ENCODE results near the gene TBXA2R. TPM values are rescaled to one million over a fixed set of nuclear protein-coding genes. Genes with fewer than 3 reads are reported as not detected.

Gene TBXA2R
- total and polyA plus RNA-seq, 2 donors (not counting 3 experiments of a cell fraction or from before 2014, with no cell fraction given), result 2.4 to 2.9 TPM

DNA sequence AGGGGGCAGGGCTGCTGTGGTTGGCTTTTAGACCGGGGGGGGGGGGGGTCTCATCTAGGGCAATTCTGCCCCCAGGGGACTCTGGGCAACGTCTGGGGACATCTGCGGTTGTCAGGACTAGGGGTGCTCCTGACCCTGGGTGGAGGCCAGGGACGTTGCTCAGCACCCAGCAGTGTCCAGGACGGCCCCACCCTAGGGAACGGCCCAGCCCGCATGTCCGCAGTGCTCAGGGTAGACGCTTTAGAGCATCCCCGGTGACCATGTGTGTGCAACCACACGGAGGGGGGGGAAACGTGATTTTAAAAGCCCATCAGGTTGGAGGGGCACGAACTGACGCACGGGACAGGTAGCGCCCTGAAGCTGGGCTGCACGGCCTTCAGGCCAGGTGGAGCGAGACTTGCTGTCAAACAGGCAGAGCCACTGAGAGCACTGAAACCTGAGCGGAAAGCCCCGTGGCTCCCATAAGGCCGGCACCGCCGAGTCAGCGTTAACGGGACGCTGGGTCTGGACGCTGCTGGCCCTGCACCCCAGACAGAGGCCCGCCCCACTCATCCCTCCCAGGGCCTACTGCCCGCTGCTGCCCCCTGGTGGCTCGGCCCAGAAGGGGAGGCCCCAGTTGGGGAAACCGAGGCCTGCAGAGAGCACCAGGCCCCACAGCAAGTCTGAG lies 11.6 kb upstream of the TBXA2R start:
- Histone ChIP-seq H3K4me2 (ENCODE audit: insufficient read depth, low read length) (no peak overlapping the region), H3K9ac (replicated peaks; ENCODE audit: extremely low read depth, insufficient read depth, low read length) (no peak overlapping the region), H3K9me1 (replicated peaks; ENCODE audit: control insufficient read depth, extremely low read depth, insufficient read depth, low read length) (no peaks in the 10 kb centered on the region), H3K27me3 (ENCODE audit: control insufficient read depth in 2 of 2, insufficient read depth in 2 of 2, low read length in 2 of 2) (no peaks in the 10 kb centered on the region), H3K4me1 (ENCODE audit: control insufficient read depth, extremely low read depth, insufficient read depth, low read length) (no peaks in the 10 kb centered on the region), H2AFZ (ENCODE audit: low read depth, low read length) (no peak overlapping the region), H4K20me1 (replicated peaks; ENCODE audit: control insufficient read depth, extremely low read depth, insufficient read depth, low read length) (no peaks in the 10 kb centered on the region), H3K36me3 (ENCODE audit: control insufficient read depth in 2 of 2, extremely low read depth in 1 of 2, insufficient read depth in 2 of 2, low read length in 2 of 2) (peaks cover 0 to 23% of the 10 kb centered on the region in 2 experiments), H3K79me2 (ENCODE audit: control insufficient read depth, insufficient read depth, low read length) (no peaks in the 10 kb centered on the region), H3K4me3 (replicated peaks in 1 of 3; ENCODE audit: insufficient read depth in 1 of 3, low read depth in 1 of 3, low read length in 3 of 3) (no peak overlapping the region), H3K9me3 (replicated peaks; ENCODE audit: control insufficient read depth, insufficient read depth, low read length) (no peaks in the 10 kb centered on the region), H3K27ac (ENCODE audit: insufficient read depth, low read depth, low read length) (no peak overlapping the region)
- DNase-seq (ENCODE audit: low read depth, low spot score), result peak; percentile 38
- TF ChIP-seq FOS (IDR thresholded peaks at IDR 0.05; ENCODE audit: borderline replicate concordance, insufficient read depth, low read length), result no peak
- TF ChIP-seq JUN (IDR thresholded peaks at IDR 0.05; ENCODE audit: borderline replicate concordance, insufficient read depth, insufficient read length, low read depth), result no peak
- no peak for TF ChIP-seq POLR2A (IDR thresholded peaks at IDR 0.05; ENCODE audit: low read depth, low read length)
- TF ChIP-seq, protein P1, sequence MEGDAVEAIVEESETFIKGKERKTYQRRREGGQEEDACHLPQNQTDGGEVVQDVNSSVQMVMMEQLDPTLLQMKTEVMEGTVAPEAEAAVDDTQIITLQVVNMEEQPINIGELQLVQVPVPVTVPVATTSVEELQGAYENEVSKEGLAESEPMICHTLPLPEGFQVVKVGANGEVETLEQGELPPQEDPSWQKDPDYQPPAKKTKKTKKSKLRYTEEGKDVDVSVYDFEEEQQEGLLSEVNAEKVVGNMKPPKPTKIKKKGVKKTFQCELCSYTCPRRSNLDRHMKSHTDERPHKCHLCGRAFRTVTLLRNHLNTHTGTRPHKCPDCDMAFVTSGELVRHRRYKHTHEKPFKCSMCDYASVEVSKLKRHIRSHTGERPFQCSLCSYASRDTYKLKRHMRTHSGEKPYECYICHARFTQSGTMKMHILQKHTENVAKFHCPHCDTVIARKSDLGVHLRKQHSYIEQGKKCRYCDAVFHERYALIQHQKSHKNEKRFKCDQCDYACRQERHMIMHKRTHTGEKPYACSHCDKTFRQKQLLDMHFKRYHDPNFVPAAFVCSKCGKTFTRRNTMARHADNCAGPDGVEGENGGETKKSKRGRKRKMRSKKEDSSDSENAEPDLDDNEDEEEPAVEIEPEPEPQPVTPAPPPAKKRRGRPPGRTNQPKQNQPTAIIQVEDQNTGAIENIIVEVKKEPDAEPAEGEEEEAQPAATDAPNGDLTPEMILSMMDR (IDR thresholded peaks at IDR 0.05; ENCODE audit: extremely low read depth in 1 of 2, insufficient read depth in 1 of 2, low read depth in 1 of 2, low read length in 2 of 2), result peak; percentile 85 to 97
- TF ChIP-seq GATA2 (IDR thresholded peaks at IDR 0.05; ENCODE audit: insufficient read depth, insufficient read length, low read depth, low read length), result no peak
- no peak for TF ChIP-seq EZH2 (IDR thresholded peaks at IDR 0.05; ENCODE audit: borderline replicate concordance, low read depth, low read length, severe bottlenecking)
- POLR2A ChIA-PET, result no interaction called here
- CTCF ChIA-PET, result interaction anchor here (0.9 to 2.1 kb wide), 6 partner anchors 11 to 73 kb away, joined by 3 to 13 read pairs (median 6); partner anchors contain the start of genes GIPC3 and TBXA2R
- intact Hi-C loops (cut with micrococcal nuclease) (loop anchor here (1.0 kb wide), 2 partner anchors 32 to 73 kb away; no protein-coding TSS in a partner anchor), dilution Hi-C loops (cut with MboI; ENCODE audit: extremely low pct_ligation_motif_present, low sequenced_read_pairs) (no loop called here)
- peak; percentile 46 for FAIRE-seq
- BruUV-seq (replicated peaks), result no TSS peak

Measured in endothelial cell of umbilical vein (primary cell).